IMR-90 (cell line): ENCODE results near the gene CCNB1. TPM values are rescaled to one million over a fixed set of nuclear protein-coding genes. Genes with fewer than 3 reads are reported as not detected.

Experiments used
- ATAC-seq: fragments of 200-7000 bp; cut with Tn5 transposase; 2 replicates; pipeline ENCODE4 v1.9.1; 2020; ENCODE audit warnings: low read depth, mild to moderate bottlenecking, moderate library complexity
- BruUV-seq: library from RNA; stranded (reverse); fragments of 400-500 nt; replicated peaks from 2 replicates; lab custom pipeline; 2021; lab: Mats Ljungman, UMichigan
- CTCF ChIA-PET: fragments of 300-600 bp; formaldehyde crosslinking; extraction: SDS; loops from one replicate; lab custom pipeline; 2021; ENCODE audit warnings: antibody characterized with exemption; lab: Yijun Ruan, JAX
- POLR2A ChIA-PET: fragments of 300-600 bp; sonication (Branson Sonifier 250); formaldehyde crosslinking; loops from one replicate; lab custom pipeline; 2022; ENCODE audit warnings: antibody characterized with exemption; ENCODE audit not compliant: unreplicated experiment; lab: Charles Lee
- DNase-seq: peaks from one replicate; pipeline ENCODE4 v3.0.0; 2013
- H2AFZ ChIP-seq: replicated peaks from 2 replicates; pipeline ENCODE3; 2013; ENCODE audit warnings: low read length, mild to moderate bottlenecking; ENCODE audit not compliant: poor library complexity
- H2AK5ac ChIP-seq: 2 replicates; pipeline ENCODE4 v1.6.1; 2013; ENCODE audit warnings: low read depth, low read length, inconsistent platforms
- H2AK9ac ChIP-seq: replicated peaks from 2 replicates; pipeline ENCODE3; 2013; ENCODE audit warnings: mild to moderate bottlenecking, low read depth, low read length, moderate library complexity; ENCODE audit not compliant: poor library complexity
- H2BK120ac ChIP-seq: 2 replicates; pipeline ENCODE4 v1.6.1; 2013; ENCODE audit warnings: low read depth, low read length, inconsistent platforms
- H2BK15ac ChIP-seq: 3 replicates; pipeline ENCODE4 v1.6.1; 2013; ENCODE audit warnings: low read depth, low read length, inconsistent platforms
- H2BK20ac ChIP-seq: 2 replicates; pipeline ENCODE4 v1.6.1; 2013; ENCODE audit warnings: low read depth, mild to moderate bottlenecking, inconsistent platforms, low read length, moderate library complexity
- H2BK5ac ChIP-seq: 2 replicates; pipeline ENCODE4 v1.6.1; 2013; ENCODE audit warnings: mild to moderate bottlenecking, low read depth, low read length, inconsistent platforms; ENCODE audit not compliant: poor library complexity, severe bottlenecking
- H3K14ac ChIP-seq: replicated peaks from 2 replicates; pipeline ENCODE4 v1.6.1; 2013; ENCODE audit warnings: low read depth, low read length, inconsistent platforms
- H3K18ac ChIP-seq: 2 replicates; pipeline ENCODE4 v1.6.1; 2013; ENCODE audit warnings: low read depth, low read length, control low read depth
- H3K23ac ChIP-seq: 2 replicates; pipeline ENCODE4 v1.6.1; 2013; ENCODE audit warnings: low read depth, low read length, inconsistent platforms
- H3K27ac ChIP-seq: 2 replicates; pipeline ENCODE4 v1.5.1; 2013; ENCODE audit warnings: mild to moderate bottlenecking, control low read depth, low read length; ENCODE audit not compliant: insufficient read depth
- H3K27me3 ChIP-seq: 2 replicates; pipeline ENCODE4 v1.6.1; 2013; ENCODE audit warnings: low read length; ENCODE audit not compliant: control insufficient read depth, insufficient read depth
- H3K36me3 ChIP-seq: 2 replicates; pipeline ENCODE4 v1.6.1; 2013; ENCODE audit warnings: low read length, mixed read lengths; ENCODE audit not compliant: control insufficient read depth, insufficient read depth
- H3K4ac ChIP-seq: 2 replicates; pipeline ENCODE4 v1.6.1; 2013; ENCODE audit warnings: low read depth, low read length, inconsistent platforms
- H3K4me1 ChIP-seq: 2 replicates; pipeline ENCODE4 v1.6.1; 2013; ENCODE audit warnings: low read length, mixed read lengths; ENCODE audit not compliant: control insufficient read depth, insufficient read depth
- H3K4me2 ChIP-seq: 2 replicates; pipeline ENCODE4 v1.6.1; 2013; ENCODE audit warnings: low read depth, mild to moderate bottlenecking, control low read depth, low read length, moderate library complexity
- H3K4me3 ChIP-seq: 2 replicates; pipeline ENCODE4 v1.5.1; 2013; ENCODE audit warnings: low read depth, mild to moderate bottlenecking, control low read depth, low read length, moderate library complexity; ENCODE audit not compliant: insufficient read depth
- H3K56ac ChIP-seq: 2 replicates; pipeline ENCODE4 v1.6.1; 2013; ENCODE audit warnings: low read length, inconsistent platforms; ENCODE audit not compliant: insufficient read depth; ENCODE audit errors: extremely low read depth
- H3K79me1 ChIP-seq, 2 experiments: 2 replicates each; pipeline ENCODE4 v1.6.1; 2013; ENCODE audit warnings: low read length in 2 of 2, inconsistent platforms in 1 of 2, low read depth in 1 of 2
- H3K9ac ChIP-seq: 2 replicates; pipeline ENCODE4 v1.6.1; 2013; ENCODE audit warnings: low read depth, low read length, control low read depth
- H3K9me1 ChIP-seq: 2 replicates; pipeline ENCODE4 v1.6.1; 2013; ENCODE audit warnings: low read length, inconsistent platforms; ENCODE audit not compliant: insufficient read depth
- H3K9me3 ChIP-seq: 2 replicates; pipeline ENCODE4 v1.6.1; 2013; ENCODE audit warnings: low read length; ENCODE audit not compliant: control insufficient read depth, insufficient read depth
- H4K20me1 ChIP-seq: 2 replicates; pipeline ENCODE4 v1.6.1; 2013; ENCODE audit warnings: low read length, inconsistent platforms; ENCODE audit not compliant: insufficient read depth
- H4K5ac ChIP-seq: 2 replicates; pipeline ENCODE4 v1.6.1; 2013; ENCODE audit warnings: mild to moderate bottlenecking, low read depth, low read length, control low read depth
- H4K8ac ChIP-seq, 2 experiments: 2 replicates each; pipeline ENCODE4 v1.6.1; 2013; ENCODE audit warnings: low read depth in 2 of 2, low read length in 2 of 2, control low read depth in 1 of 2, inconsistent platforms in 1 of 2
- H4K91ac ChIP-seq: 2 replicates; pipeline ENCODE4 v1.6.1; 2013; ENCODE audit warnings: low read depth, low read length, inconsistent platforms; ENCODE audit not compliant: insufficient read depth
- BHLHE40 ChIP-seq: fragments of 150-350 bp; IDR thresholded peaks from 2 replicates; pipeline ENCODE4 v1.6.1; 2016; ENCODE audit warnings: mild to moderate bottlenecking, low read depth, low read length
- CTCF ChIP-seq: conservative IDR thresholded peaks from 2 replicates; pipeline ENCODE4 v1.5.1; 2012; ENCODE audit warnings: mild to moderate bottlenecking, low read depth, low read length, improper control_type of control experiment
- ELK1 ChIP-seq: fragments of 150-350 bp; IDR thresholded peaks from 2 replicates; pipeline ENCODE4 v1.6.1; 2016; ENCODE audit warnings: low read depth, mild to moderate bottlenecking, low read length, moderate library complexity, borderline replicate concordance
- FOS ChIP-seq: fragments of 150-350 bp; IDR thresholded peaks from 2 replicates; pipeline ENCODE4 v1.6.1; 2016; ENCODE audit warnings: low read depth, low read length
- MAFK ChIP-seq: IDR thresholded peaks from 2 replicates; pipeline ENCODE4 v1.6.1; 2012; ENCODE audit warnings: low read depth, low read length, improper control_type of control experiment
- MXI1 ChIP-seq: IDR thresholded peaks from 2 replicates; pipeline ENCODE4 v1.6.1; 2012; ENCODE audit warnings: low read depth, mild to moderate bottlenecking, low read length, moderate library complexity, borderline replicate concordance
- NFE2L2 ChIP-seq: fragments of 150-350 bp; IDR thresholded peaks from 2 replicates; pipeline ENCODE4 v1.6.1; 2016; ENCODE audit warnings: low read depth, mild to moderate bottlenecking, low read length
- POLR2A ChIP-seq: IDR thresholded peaks from 2 replicates; pipeline ENCODE4 v1.6.1; 2012; ENCODE audit warnings: mild to moderate bottlenecking, low read depth, low read length
- RAD21 ChIP-seq: IDR thresholded peaks from 2 replicates; pipeline ENCODE4 v1.6.1; 2012; ENCODE audit warnings: low read length, improper control_type of control experiment
- RCOR1 ChIP-seq: IDR thresholded peaks from 2 replicates; pipeline ENCODE4 v1.6.1; 2012; ENCODE audit warnings: mild to moderate bottlenecking, low read length, improper control_type of control experiment; ENCODE audit not compliant: insufficient replicate concordance
- RFX5 ChIP-seq: IDR thresholded peaks from 2 replicates; pipeline ENCODE4 v1.8.0; 2012; ENCODE audit warnings: low read depth, mild to moderate bottlenecking, low read length, moderate library complexity
- SMC3 ChIP-seq: fragments of 150-350 bp; IDR thresholded peaks from 2 replicates; pipeline ENCODE4 v1.6.1; 2016; ENCODE audit warnings: low read depth, mild to moderate bottlenecking, antibody characterized with exemption, low read length, moderate library complexity
- USF2 ChIP-seq: fragments of 150-350 bp; IDR thresholded peaks from 2 replicates; pipeline ENCODE4 v1.6.1; 2017; ENCODE audit warnings: mild to moderate bottlenecking, antibody characterized with exemption, low read length, low read depth
- WGBS, 2 experiments: methylation state at CpG; one replicate each; pipeline versions ENCODE4 v1.1.5 to v1.1.7; 2013; ENCODE audit warnings: missing lambda C conversion rate in 2 of 2; ENCODE audit not compliant: insufficient read length in 1 of 2; ENCODE audit errors: extremely low coverage in 2 of 2; 5-methylcytosine and 5-hydroxymethylcytosine counted together
- dilution Hi-C: fragments of 300-500 bp; cut with HindIII; formaldehyde crosslinking; loops from one replicate; pipeline ENCODE4 v1.14.3; 2018; ENCODE audit warnings: low sequenced_read_pairs; ENCODE audit not compliant: unreplicated experiment
- in situ Hi-C: fragments of 300-500 bp; cut with MboI; formaldehyde crosslinking; loops from 3 replicates; pipeline ENCODE4 v1.14.3; 2019; ENCODE audit warnings: low sequenced_read_pairs, inconsistent platforms, mixed read lengths
- intact Hi-C: fragments of 100-400 bp; cut with micrococcal nuclease; formaldehyde crosslinking; loops from 2 replicates; pipeline ENCODE4 v1.10.0; 2022
- polyA plus RNA-seq, 3 experiments: library from polyadenylated mRNA; depleted of rRNA; stranded (reverse); fragments of >200 nt; gene quantifications; 2 replicates each; pipeline ENCODE4 v1.2.3, GENCODE V29; 2012; ENCODE audit warnings: low replicate concordance in 1 of 3
- total RNA-seq: library from RNA; depleted of rRNA; stranded (reverse); fragments of >200 nt; gene quantifications from 2 replicates; pipeline ENCODE4 v1.2.3, GENCODE V29; 2012

CCNB1 gene
- total and polyA plus RNA-seq, 2 of the 4 experiments (the other 2 are of a cell fraction): 83.3 to 160 TPM

- no peak for DNase-seq
- H2BK5ac ChIP-seq: no peak overlapping the region
- H2BK120ac ChIP-seq: no peak overlapping the region
- H3K9me1 ChIP-seq: peaks cover 6% of the 10 kb centered on the region; the same call in 1 of the 2 replicates
- no peak overlapping the region for H2AFZ ChIP-seq
- no peak for TF ChIP-seq SMC3
- TF ChIP-seq FOS: no peak
- TF ChIP-seq ELK1: no peak
- no peak for TF ChIP-seq MAFK
- TF ChIP-seq USF2: no peak
- no peak for TF ChIP-seq RAD21
- TF ChIP-seq RCOR1: no peak
- TF ChIP-seq POLR2A: no peak
- no peak for TF ChIP-seq NFE2L2
- no peak for TF ChIP-seq MXI1
- no peak for TF ChIP-seq RFX5
- no peak for TF ChIP-seq CTCF
- TF ChIP-seq BHLHE40: no peak
- H4K5ac ChIP-seq: no peak overlapping the region
- intact Hi-C loops: loop anchor here (5.0 kb wide), 1 partner anchor 145 kb away; the partner anchor contains the start of gene CCDC125
- H3K4ac ChIP-seq: no peak overlapping the region
- no peak overlapping the region for H3K27ac ChIP-seq
- H2AK9ac ChIP-seq: no peak overlapping the region
- BruUV-seq: no TSS peak
- no peak overlapping the region for H2BK20ac ChIP-seq
- dilution Hi-C loops: no loop called here
- no peak overlapping the region for H4K8ac ChIP-seq
- H3K56ac ChIP-seq: no peak overlapping the region
- no peak overlapping the region; the same call in 1 of the 2 replicates for H3K23ac ChIP-seq
- H3K36me3 ChIP-seq: no peaks in the 10 kb centered on the region
- H4K20me1 ChIP-seq: no peaks in the 10 kb centered on the region
- ChIA-PET POLR2A (no interaction called here), CTCF (no interaction called here)
- H2AK5ac ChIP-seq: no peak overlapping the region
- no peak overlapping the region for H3K18ac ChIP-seq
- no peak overlapping the region for H3K14ac ChIP-seq
- ATAC-seq: no peak
- H3K9ac ChIP-seq: no peak overlapping the region
- H4K91ac ChIP-seq: no peak overlapping the region
- no peaks in the 10 kb centered on the region for H3K4me1 ChIP-seq
- 100% methylated on average over 2 of the region's 2 CpGs; no CpG with 5 or more reads in 1 of the 2 experiments for WGBS, 2 experiments
- no peak overlapping the region for H2BK15ac ChIP-seq
- H3K4me3 ChIP-seq: no peak overlapping the region
- no peak overlapping the region for H3K4me2 ChIP-seq
- in situ Hi-C loops: no loop called here
- H3K9me3 ChIP-seq: no peaks in the 10 kb centered on the region
- H3K79me1 ChIP-seq: peaks cover 8 to 18% of the 10 kb centered on the region in 2 experiments; a peak in 2 of 4 replicates
- H3K27me3 ChIP-seq: no peaks in the 10 kb centered on the region
These were observed 20.4 kb downstream of the CCNB1 start for GRCh38 chr5:69187342-69187741.
